Measurements from ENCODE around the gene TMEM123. TPM values are rescaled to one million over a fixed set of nuclear protein-coding genes. Genes with fewer than 3 reads are reported as not detected.
"Not testable (repeated sequence)": the region's sequence is repeated elsewhere in the genome, so short reads cannot be mapped to it uniquely, and the experiment has no call there.

Gene TMEM123
- total RNA-seq, 2 donors from 2014 or later = 80.5 to 89.0 TPM

- DNase-seq (no peak), ATAC-seq (no peak)
- intact Hi-C loops (cut with DNase I) = loop anchor here in 1 of 2 donors (5.0 kb wide), 1 partner anchor 52 kb away; no protein-coding TSS in a partner anchor
Measured at GRCh38 chr11:102453921-102454320, 1.4 kb upstream of the TMEM123 start.

- no peak for DNase-seq
- intact Hi-C loops (cut with DNase I) = loop anchor here in 1 of 2 donors (5.0 kb wide), 1 partner anchor 51 kb away; no protein-coding TSS in a partner anchor
- ATAC-seq = no peak
Measured at GRCh38 chr11:102453302-102453695, 734 bp upstream of the TMEM123 start.

GRCh38 chr11:102451681-102452460 is 694 bp downstream of the TMEM123 start:
- intact Hi-C loops (cut with DNase I) = loop anchor here in 1 of 2 donors (5.0 kb wide), 1 partner anchor 50 kb away; no protein-coding TSS in a partner anchor
- DNase-seq (peak; percentile 75), ATAC-seq (peak; percentile 76 to 79)

- DNase-seq (no peak), ATAC-seq (no peak)
- intact Hi-C loops (cut with DNase I) = loop anchor here in 1 of 2 donors (5.0 kb wide), 1 partner anchor 49 kb away; no protein-coding TSS in a partner anchor
Measured at GRCh38 chr11:102451041-102451680, 1.4 kb downstream of the TMEM123 start.

- intact Hi-C loops (cut with DNase I) = loop anchor here in 1 of 2 donors (5.0 kb wide), 1 partner anchor 48 kb away; no protein-coding TSS in a partner anchor
- DNase-seq (no peak), ATAC-seq (no peak)
Measured at GRCh38 chr11:102449651-102450570, 2.7 kb downstream of the TMEM123 start.

GRCh38 chr11:102448869-102449224 is 3.7 kb downstream of the TMEM123 start:
- intact Hi-C loops (cut with DNase I) = no loop called here
- DNase-seq (no peak), ATAC-seq (no peak)

- intact Hi-C loops (cut with DNase I) = no loop called here
- ATAC-seq (no peak), DNase-seq (no peak)
Measured at GRCh38 chr11:102447941-102448868, 4.4 kb downstream of the TMEM123 start.

GRCh38 chr11:102447193-102447592 is 5.4 kb downstream of the TMEM123 start:
- ATAC-seq (no peak), DNase-seq (no peak)
- intact Hi-C loops (cut with DNase I) = no loop called here

GRCh38 chr11:102446606-102447005 is 6.0 kb downstream of the TMEM123 start:
- ATAC-seq = peak in 1 of 2 donors; percentile 73
- intact Hi-C loops (cut with DNase I) = no loop called here
- DNase-seq = no peak

GRCh38 chr11:102444693-102445092 is 7.9 kb downstream of the TMEM123 start:
- ATAC-seq; intact Hi-C loops (cut with DNase I); DNase-seq: not testable (repeated sequence)

GRCh38 chr11:102444142-102444541 is 8.4 kb downstream of the TMEM123 start:
- intact Hi-C loops (cut with DNase I); DNase-seq; ATAC-seq: not testable (repeated sequence)

GRCh38 chr11:102439063-102439363 is 13.6 kb downstream of the TMEM123 start:
- intact Hi-C loops (cut with DNase I); DNase-seq; ATAC-seq: not testable (repeated sequence)

GRCh38 chr11:102438311-102439062 is 14.1 kb downstream of the TMEM123 start:
- DNase-seq = no peak
- ATAC-seq = no peak
- intact Hi-C loops (cut with DNase I) = no loop called here

- no peak for ATAC-seq
- intact Hi-C loops (cut with DNase I) = no loop called here
- no peak for DNase-seq
Measured at GRCh38 chr11:102437727-102438126, 14.8 kb downstream of the TMEM123 start.

GRCh38 chr11:102436976-102437375 is 15.6 kb downstream of the TMEM123 start:
- ATAC-seq = no peak
- no peak for DNase-seq
- intact Hi-C loops (cut with DNase I) = no loop called here

GRCh38 chr11:102436561-102436960 is 16.0 kb downstream of the TMEM123 start:
- intact Hi-C loops (cut with DNase I) = no loop called here
- ATAC-seq (no peak), DNase-seq (no peak)

GRCh38 chr11:102435688-102436087 is 16.9 kb downstream of the TMEM123 start:
- DNase-seq (no peak), ATAC-seq (no peak)

GRCh38 chr11:102433571-102433970 is 19.0 kb downstream of the TMEM123 start:
- DNase-seq; intact Hi-C loops (cut with DNase I); ATAC-seq: not testable (repeated sequence)

More at GRCh38 chr11:102435688-102436087, 16.9 kb downstream of the TMEM123 start:
- intact Hi-C loops (cut with DNase I) = no loop called here

All from left cardiac atrium (tissue), 4 donors.